Muscle of leg (tissue), 11 donors: Measurements from ENCODE around the gene ACSBG1. TPM values are rescaled to one million over a fixed set of nuclear protein-coding genes. Genes with fewer than 3 reads are reported as not detected.

ENCODE experiments used
- DNase-seq: peaks from one replicate; pipeline ENCODE4 v3.0.0; 2013
- H3K27ac ChIP-seq: one replicate; pipeline ENCODE4 v1.5.1; 2013; ENCODE audit warnings: mild to moderate bottlenecking, low read length, control low read depth
- H3K27me3 ChIP-seq: one replicate; pipeline ENCODE4 v1.6.1; 2013; ENCODE audit warnings: low read length; ENCODE audit not compliant: control insufficient read depth, insufficient read depth
- H3K36me3 ChIP-seq: one replicate; pipeline ENCODE4 v1.6.1; 2013; ENCODE audit warnings: low read length; ENCODE audit not compliant: control insufficient read depth, insufficient read depth
- H3K4me1 ChIP-seq: one replicate; pipeline ENCODE4 v1.6.1; 2013; ENCODE audit warnings: low read length; ENCODE audit not compliant: control insufficient read depth, insufficient read depth
- H3K4me3 ChIP-seq: one replicate; pipeline ENCODE4 v1.5.1; 2013; ENCODE audit warnings: low read length, control low read depth
- H3K9me3 ChIP-seq: replicated peaks from 2 replicates; pipeline ENCODE4 v1.6.1; 2013; ENCODE audit warnings: low read depth, low read length; ENCODE audit not compliant: control insufficient read depth
- WGBS: methylation state at CpG from one replicate; pipeline ENCODE4 v1.1.5; 2013; ENCODE audit warnings: missing lambda C conversion rate; ENCODE audit not compliant: insufficient coverage; 5-methylcytosine and 5-hydroxymethylcytosine counted together
- polyA plus RNA-seq, 8 donors: library from polyadenylated mRNA; unstranded; fragments of 120-200 nt; gene quantifications; one replicate each; pipeline versions ENCODE4 v1.2.1 to v1.2.3, GENCODE V29; 2013; ENCODE audit warnings: inconsistent platforms in 1 of 8, low replicate concordance in 1 of 8; ENCODE audit not compliant: insufficient read length in 8 of 8, insufficient read depth in 1 of 8
- total RNA-seq: library from RNA; stranded (reverse); fragments of 120-200 nt; gene quantifications from one replicate; pipeline ENCODE4 v1.2.4, GENCODE V29; 2013

ACSBG1 gene
- total and polyA plus RNA-seq, 9 donors = 0.22 to 2.1 (median 0.57) TPM

- WGBS = 84% methylated on average over 9 of the region's 15 CpGs
- no peaks in the 10 kb centered on the region for H3K36me3 ChIP-seq
- H3K4me3 ChIP-seq = no peak overlapping the region
- H3K9me3 ChIP-seq = peaks cover 6% of the 10 kb centered on the region
- H3K27me3 ChIP-seq = no peaks in the 10 kb centered on the region
- DNase-seq = no peak
- H3K4me1 ChIP-seq = no peaks in the 10 kb centered on the region
- no peak overlapping the region for H3K27ac ChIP-seq
Measured at GRCh38 chr15:78193731-78194567, 40.4 kb downstream of the ACSBG1 start.

- Histone ChIP-seq H3K27me3 (no peaks in the 10 kb centered on the region), H3K36me3 (no peaks in the 10 kb centered on the region), H3K4me1 (no peaks in the 10 kb centered on the region), H3K27ac (no peak overlapping the region), H3K9me3 (peaks cover 6% of the 10 kb centered on the region), H3K4me3 (no peak overlapping the region)
- DNase-seq = no peak
- WGBS = 100% methylated on average over 5 of the region's 10 CpGs
Measured at GRCh38 chr15:78192826-78193594, 41.4 kb downstream of the ACSBG1 start.

GRCh38 chr15:78182821-78183220 is 51.5 kb downstream of the ACSBG1 start:
- H3K27ac ChIP-seq = no peak overlapping the region
- H3K9me3 ChIP-seq = no peaks in the 10 kb centered on the region
- H3K36me3 ChIP-seq = no peaks in the 10 kb centered on the region
- peaks cover 8% of the 10 kb centered on the region for H3K4me1 ChIP-seq
- DNase-seq = no peak
- H3K4me3 ChIP-seq = no peak overlapping the region
- no CpG with 5 or more reads among the region's 4 CpGs for WGBS
- no peaks in the 10 kb centered on the region for H3K27me3 ChIP-seq

- no peak for DNase-seq
Measured at GRCh38 chr15:78182336-78182700, 52.0 kb downstream of the ACSBG1 start.

GRCh38 chr15:78179906-78180305 is 54.5 kb downstream of the ACSBG1 start:
- Histone ChIP-seq H3K4me1 (peaks cover 13% of the 10 kb centered on the region), H3K9me3 (no peaks in the 10 kb centered on the region), H3K36me3 (no peaks in the 10 kb centered on the region), H3K27ac (no peak overlapping the region), H3K4me3 (no peak overlapping the region), H3K27me3 (no peaks in the 10 kb centered on the region)
- DNase-seq = no peak
- WGBS = 80% methylated on average over 1 of the region's 5 CpGs

More at GRCh38 chr15:78182336-78182700, 52.0 kb downstream of the ACSBG1 start:
- peaks cover 13% of the 10 kb centered on the region for H3K4me1 ChIP-seq
- no peak overlapping the region for H3K4me3 ChIP-seq
- H3K9me3 ChIP-seq = no peaks in the 10 kb centered on the region
- no peaks in the 10 kb centered on the region for H3K27me3 ChIP-seq
- 93% methylated on average over 5 of the region's 5 CpGs for WGBS
- H3K36me3 ChIP-seq = no peaks in the 10 kb centered on the region
- no peak overlapping the region for H3K27ac ChIP-seq

GRCh38 chr15:78179286-78179840 is 55.0 kb downstream of the ACSBG1 start:
- no peak overlapping the region for H3K4me3 ChIP-seq
- H3K27ac ChIP-seq = no peak overlapping the region
- H3K9me3 ChIP-seq = no peaks in the 10 kb centered on the region
- H3K27me3 ChIP-seq = no peaks in the 10 kb centered on the region
- 81% methylated on average over 9 of the region's 12 CpGs for WGBS
- no peak for DNase-seq
- H3K36me3 ChIP-seq = no peaks in the 10 kb centered on the region
- H3K4me1 ChIP-seq = peaks cover 13% of the 10 kb centered on the region

GRCh38 chr15:78178064-78178463 is 56.3 kb downstream of the ACSBG1 start:
- 70% methylated on average over 4 of the region's 6 CpGs for WGBS
- H3K36me3 ChIP-seq = no peaks in the 10 kb centered on the region
- peaks cover 13% of the 10 kb centered on the region for H3K4me1 ChIP-seq
- DNase-seq = peak; percentile 30
- H3K4me3 ChIP-seq = no peak overlapping the region
- no peaks in the 10 kb centered on the region for H3K9me3 ChIP-seq
- no peaks in the 10 kb centered on the region for H3K27me3 ChIP-seq
- H3K27ac ChIP-seq = no peak overlapping the region

- peak; percentile 33 for DNase-seq
- 13% methylated on average over 9 of the region's 12 CpGs for WGBS
- H3K9me3 ChIP-seq = no peaks in the 10 kb centered on the region
- peaks cover 4% of the 10 kb centered on the region for H3K36me3 ChIP-seq
- no peak overlapping the region for H3K27ac ChIP-seq
- no peak overlapping the region for H3K4me3 ChIP-seq
- H3K27me3 ChIP-seq = no peaks in the 10 kb centered on the region
- H3K4me1 ChIP-seq = peaks cover 13% of the 10 kb centered on the region
Measured at GRCh38 chr15:78177447-78177873, 56.9 kb downstream of the ACSBG1 start.

GRCh38 chr15:78175330-78175729 is 59.0 kb downstream of the ACSBG1 start:
- 52% methylated on average over 2 of the region's 2 CpGs for WGBS
- H3K27me3 ChIP-seq = no peaks in the 10 kb centered on the region

GRCh38 chr15:78174401-78174800 is 60.0 kb downstream of the ACSBG1 start:
- peaks cover 33% of the 10 kb centered on the region for H3K36me3 ChIP-seq
- no peak for DNase-seq
- H3K9me3 ChIP-seq = no peaks in the 10 kb centered on the region
- H3K27me3 ChIP-seq = no peaks in the 10 kb centered on the region
- WGBS = 74% methylated on average over 9 of the region's 9 CpGs
- H3K4me3 ChIP-seq = no peak overlapping the region
- no peak overlapping the region for H3K27ac ChIP-seq
- H3K4me1 ChIP-seq = peaks cover 15% of the 10 kb centered on the region

More at GRCh38 chr15:78175330-78175729, 59.0 kb downstream of the ACSBG1 start:
- Histone ChIP-seq H3K9me3 (no peaks in the 10 kb centered on the region), H3K4me3 (no peak overlapping the region), H3K4me1 (peaks cover 15% of the 10 kb centered on the region), H3K36me3 (peaks cover 25% of the 10 kb centered on the region), H3K27ac (no peak overlapping the region)
- no peak for DNase-seq
